BJ (cell line): ENCODE data around the gene CLEC4D. TPM values are rescaled to one million over a fixed set of nuclear protein-coding genes. Genes with fewer than 3 reads are reported as not detected.
A peak's percentile ranks its signal among the peaks of the same experiment; 100 is the strongest.
"Not testable (repeated sequence)": the region's sequence is repeated elsewhere in the genome, so short reads cannot be mapped to it uniquely, and the experiment has no call there.

Experiments
- CTCF ChIA-PET: fragments of 350-600 bp; formaldehyde crosslinking; extraction: SDS; loops from one replicate; lab custom pipeline; 2021; ENCODE audit warnings: antibody characterized with exemption, inconsistent platforms; lab: Yijun Ruan, JAX
- POLR2A ChIA-PET: fragments of 300-600 bp; sonication (Branson Sonifier 250); formaldehyde crosslinking; extraction: SDS; loops from one replicate; lab custom pipeline; 2021; ENCODE audit warnings: antibody characterized with exemption; lab: Charles Lee
- DNase-seq: peaks from one replicate; pipeline ENCODE4 v3.0.0-alpha.2; 2011; ENCODE audit warnings: low read depth
- H3K27me3 ChIP-seq: 2 replicates; pipeline ENCODE4 v1.6.0; 2011; ENCODE audit warnings: low read length; ENCODE audit not compliant: control insufficient read depth, insufficient read depth
- H3K36me3 ChIP-seq: 2 replicates; pipeline ENCODE4 v1.5.1; 2011; ENCODE audit warnings: low read length; ENCODE audit not compliant: control insufficient read depth, insufficient read depth
- H3K4me3 ChIP-seq: 2 replicates; pipeline ENCODE4 v1.5.1; 2011; ENCODE audit warnings: low read depth, mild to moderate bottlenecking, control low read depth, low read length
- CTCF ChIP-seq: IDR thresholded peaks from 2 replicates; pipeline ENCODE4 v1.5.1; 2011; ENCODE audit warnings: low read depth, mild to moderate bottlenecking, control low read depth, inconsistent platforms, low read length, moderate library complexity; ENCODE audit not compliant: insufficient read depth
- polyA plus RNA-seq: library from polyadenylated mRNA; depleted of rRNA; stranded (reverse); fragments of >200 nt; gene quantifications from 2 replicates; pipeline ENCODE4 v1.2.3, GENCODE V29; 2011

The CLEC4D gene
- polyA plus RNA-seq, 1 experiment, result not detected

GRCh38 chr12:8537820-8538219 is 24.5 kb downstream of the CLEC4D start:
- DNase-seq, H3K4me3 ChIP-seq, CTCF ChIA-PET, H3K36me3 ChIP-seq, H3K27me3 ChIP-seq, POLR2A ChIA-PET: not testable (repeated sequence)
- TF ChIP-seq CTCF, result peak; percentile 12; the same call in 1 of the 2 replicates

GRCh38 chr12:8540831-8541230 is 27.5 kb downstream of the CLEC4D start, which contains the start of gene CLEC4E:
Gene CLEC4E (minus strand): TSS chr12:8540905. CDS start chr12:8540797, 108 bp downstream.
- POLR2A ChIA-PET, DNase-seq, H3K27me3 ChIP-seq, H3K36me3 ChIP-seq, H3K4me3 ChIP-seq: not testable (repeated sequence)
- CTCF ChIA-PET, result interaction anchor here (0.9 to 2.4 kb wide), 3 partner anchors 11 to 509 kb away, joined by 3 to 5 read pairs (median 4); no protein-coding TSS in a partner anchor

- DNase-seq, result no peak
- no peak overlapping the region for H3K4me3 ChIP-seq
- no peaks in the 10 kb centered on the region for H3K27me3 ChIP-seq
- ChIA-PET POLR2A (no interaction called here), CTCF (interaction anchor here (0.9 to 2.4 kb wide), 3 partner anchors 12 to 508 kb away, joined by 3 to 5 read pairs (median 4); no protein-coding TSS in a partner anchor)
- H3K36me3 ChIP-seq, result no peaks in the 10 kb centered on the region
- TF ChIP-seq CTCF, result no peak
These were observed 28.3 kb downstream of the CLEC4D start for GRCh38 chr12:8541562-8541961.

- H3K27me3 ChIP-seq, result no peaks in the 10 kb centered on the region
- no peaks in the 10 kb centered on the region for H3K36me3 ChIP-seq
- ChIA-PET POLR2A (interaction anchor here (0.9 kb wide), 1 partner anchor 137 kb away, joined by 4 read pairs; no protein-coding TSS in a partner anchor), CTCF (interaction anchor here (0.6 to 3.0 kb wide), 41 partner anchors 9 to 505 kb away, joined by 3 to 35 read pairs (median 5); partner anchors contain the start of genes A2ML1 and AICDA)
- TF ChIP-seq CTCF, result peak; percentile 90
- peak; percentile 4 for DNase-seq
- H3K4me3 ChIP-seq, result no peak overlapping the region
These were observed 31.0 kb downstream of the CLEC4D start for GRCh38 chr12:8544295-8544694.

GRCh38 chr12:8546591-8546990 is 33.3 kb downstream of the CLEC4D start:
- no peak for DNase-seq
- Histone ChIP-seq H3K4me3 (no peak overlapping the region), H3K27me3 (no peaks in the 10 kb centered on the region), H3K36me3 (no peaks in the 10 kb centered on the region)
- TF ChIP-seq CTCF, result no peak
- POLR2A ChIA-PET, result no interaction called here
- CTCF ChIA-PET, result interaction anchor here (2.0 to 3.0 kb wide), 2 partner anchors 63 to 503 kb away, joined by 9 to 35 read pairs; no protein-coding TSS in a partner anchor
